Left cardiac atrium (tissue), 4 donors: ENCODE data around the gene FBN1. TPM values are rescaled to one million over a fixed set of nuclear protein-coding genes. Genes with fewer than 3 reads are reported as not detected.

Experiments
- ATAC-seq, 2 donors: fragments of 200-7000 bp; cut with Tn5 transposase; one replicate each; pipeline ENCODE4 v1.9.1; 2020; ENCODE audit warnings: mild to moderate bottlenecking in 2 of 2, moderate library complexity in 2 of 2
- DNase-seq: peaks from one replicate; pipeline ENCODE4 v3.0.0-alpha.2; 2020
- intact Hi-C, 2 donors: fragments of 100-400 bp; cut with DNase I; formaldehyde crosslinking; loops; one replicate each; pipeline versions ENCODE4 v1.14.1 to v1.15.1; 2022 to 2023
- total RNA-seq, 2 donors: library from RNA; stranded (reverse); fragmentation: NEBNext Ultra II Directional; extraction: Animal tissue kit (Norgen Biotek cat#: 25700); gene quantifications; one replicate each; pipeline ENCODE4 v1.2.1, GENCODE V29; 2021
- donor health status: DM: no; HTN: yes; CAD: no.
- donor health status: DM: no; HTN: yes; CAD: no; lungs with severe emphysema.
- donor health status: DM: yes; HTN: yes; CAD: no.
- donor health status: Dilated cardiomyopathy.

Gene FBN1
- total RNA-seq, 2 donors from 2014 or later = 105 to 110 TPM

- DNase-seq (no peak), ATAC-seq (no peak)
- intact Hi-C loops = no loop called here
Observed at GRCh38 chr15:48402427-48403177, 242.9 kb downstream of the FBN1 start.

- ATAC-seq (no peak), DNase-seq (no peak)
- intact Hi-C loops = no loop called here
Observed at GRCh38 chr15:48400086-48400485, 245.4 kb downstream of the FBN1 start.

- ATAC-seq (peak; percentile 53 to 64), DNase-seq (peak; percentile 88)
- intact Hi-C loops = no loop called here
Observed at GRCh38 chr15:48397841-48398240, 247.7 kb downstream of the FBN1 start.

DNA sequence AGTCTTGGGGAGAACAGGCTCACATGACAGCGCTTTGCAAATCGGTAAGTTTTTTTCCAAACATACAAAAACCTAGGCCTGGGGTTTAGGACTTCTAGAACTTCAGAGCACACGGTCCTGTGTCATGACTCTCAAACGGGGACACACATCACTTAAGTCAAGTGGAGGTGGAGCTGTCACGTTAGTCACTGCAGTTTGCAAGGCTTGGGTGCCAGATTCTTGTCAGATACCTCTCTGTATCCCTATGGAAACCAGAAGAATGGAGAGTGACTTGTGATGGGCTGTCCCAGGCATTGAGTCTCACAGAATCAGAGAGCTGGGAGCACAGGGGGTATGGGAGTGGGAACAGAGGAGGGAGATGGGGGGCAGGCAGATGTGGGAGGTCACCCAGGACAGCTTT, 249.5 kb downstream of the FBN1 start:
- ATAC-seq (peak in 1 of 2 donors; percentile 51), DNase-seq (no peak)
- intact Hi-C loops = no loop called here

- intact Hi-C loops = no loop called here
- ATAC-seq (peak; percentile 48 to 78), DNase-seq (peak; percentile 72)
Observed at GRCh38 chr15:48395521-48396011, 249.9 kb downstream of the FBN1 start.

DNA sequence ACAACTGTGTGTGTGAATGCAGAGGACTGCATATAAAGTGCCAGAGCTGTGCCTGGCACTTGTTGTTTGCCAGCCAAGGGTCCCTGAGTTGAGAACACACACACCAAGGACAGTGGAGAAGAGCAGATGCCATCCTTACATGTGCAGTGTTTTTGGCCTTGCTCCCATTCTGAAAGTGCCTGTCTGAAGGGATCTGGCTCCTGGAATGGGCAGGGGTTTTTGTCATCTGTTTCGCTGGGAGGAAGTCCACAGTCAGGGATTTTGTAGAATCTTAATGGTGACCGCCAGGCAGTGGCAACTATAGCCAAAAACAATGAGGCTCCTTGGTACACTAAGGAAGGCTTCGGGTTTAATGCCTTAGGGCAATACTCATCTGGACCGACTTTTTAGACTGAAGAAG, 250.5 kb downstream of the FBN1 start:
- intact Hi-C loops = no loop called here
- DNase-seq (no peak), ATAC-seq (no peak)

- intact Hi-C loops = no loop called here
- ATAC-seq = peak; percentile 44 to 76
- peak; percentile 48 for DNase-seq
Observed at GRCh38 chr15:48393645-48394506, 251.6 kb downstream of the FBN1 start.

DNA sequence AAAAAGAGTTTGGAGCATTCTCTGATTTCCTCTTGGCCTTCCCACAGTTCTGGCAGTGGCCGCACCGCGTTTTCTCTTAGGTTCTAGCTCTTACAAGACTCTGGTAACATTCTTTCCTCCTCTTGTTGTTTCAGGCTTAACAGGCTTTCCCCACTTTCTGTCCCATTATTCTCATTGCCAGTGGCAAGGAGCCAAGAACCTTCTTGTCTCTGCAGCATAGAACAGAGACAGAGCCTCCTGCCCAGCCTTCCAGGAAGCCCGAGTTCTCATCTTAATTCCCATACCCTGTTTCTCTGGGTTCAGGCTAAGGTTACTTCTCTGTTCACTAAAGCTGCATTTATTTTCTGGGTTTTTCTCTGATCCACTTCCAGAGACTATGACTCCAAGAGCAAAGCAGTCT, 253.2 kb downstream of the FBN1 start:
- intact Hi-C loops = no loop called here

DNA sequence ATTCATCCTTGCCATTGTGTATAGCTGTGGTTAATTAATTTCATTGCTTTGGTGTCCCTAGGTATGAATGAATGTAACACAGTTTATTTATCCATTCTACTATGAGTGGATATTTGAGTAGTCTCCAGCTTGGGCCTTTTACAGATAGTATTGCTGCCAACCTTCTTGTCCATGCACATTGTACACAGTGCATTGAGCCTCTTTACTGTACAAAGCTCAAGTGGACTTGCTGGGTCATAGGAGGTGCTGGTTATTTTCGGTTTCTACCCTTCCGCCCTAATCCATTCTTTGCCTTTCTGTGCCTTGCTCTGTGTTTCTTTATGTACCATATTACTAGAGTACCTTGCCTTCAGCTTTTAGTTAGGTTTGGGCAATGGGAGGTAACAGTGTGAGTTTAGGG, 253.6 kb downstream of the FBN1 start:
- no peak for ATAC-seq
- no peak for DNase-seq
- intact Hi-C loops = no loop called here

More for the DNA sequence above, 253.2 kb downstream of the FBN1 start:
- peak; percentile 64 for DNase-seq
- ATAC-seq = peak; percentile 13 to 35

DNA sequence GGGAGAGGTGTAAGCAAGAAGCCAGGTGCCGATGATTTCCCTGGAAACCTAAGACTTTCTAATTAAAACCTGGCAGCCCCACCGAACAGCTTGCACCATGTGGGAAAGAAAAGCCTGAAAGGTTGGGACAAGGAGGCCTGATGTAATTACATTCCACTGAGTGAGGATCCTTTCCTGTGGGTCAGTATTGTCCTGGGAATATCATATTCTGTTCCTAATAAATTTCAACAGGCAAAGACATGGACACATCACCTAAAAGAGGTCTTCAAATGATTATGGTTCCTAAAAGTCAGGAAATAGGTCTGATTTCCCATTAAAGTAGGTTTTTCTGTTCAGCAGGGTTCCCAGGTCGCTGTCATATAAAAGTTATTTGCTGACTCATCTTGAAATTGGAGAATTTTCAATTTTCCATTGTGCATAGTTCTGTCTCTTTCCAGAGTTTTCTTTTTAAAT, 255.8 kb downstream of the FBN1 start:
- intact Hi-C loops = no loop called here
- no peak for DNase-seq
- ATAC-seq = peak in 1 of 2 donors; percentile 6

- ATAC-seq (no peak), DNase-seq (no peak)
- intact Hi-C loops = no loop called here
Observed at GRCh38 chr15:48388910-48389309, 256.6 kb downstream of the FBN1 start.

GRCh38 chr15:48388016-48388851, 257.3 kb downstream of the FBN1 start:
- ATAC-seq (peak in 1 of 2 donors; percentile 34), DNase-seq (no peak)
- intact Hi-C loops = no loop called here

- intact Hi-C loops = no loop called here
- no peak for DNase-seq
- no peak for ATAC-seq
Observed at GRCh38 chr15:48385031-48385830, 260.3 kb downstream of the FBN1 start.

- DNase-seq = no peak
- ATAC-seq = no peak
- intact Hi-C loops = no loop called here
Observed at GRCh38 chr15:48384616-48385015, 260.9 kb downstream of the FBN1 start.

DNA sequence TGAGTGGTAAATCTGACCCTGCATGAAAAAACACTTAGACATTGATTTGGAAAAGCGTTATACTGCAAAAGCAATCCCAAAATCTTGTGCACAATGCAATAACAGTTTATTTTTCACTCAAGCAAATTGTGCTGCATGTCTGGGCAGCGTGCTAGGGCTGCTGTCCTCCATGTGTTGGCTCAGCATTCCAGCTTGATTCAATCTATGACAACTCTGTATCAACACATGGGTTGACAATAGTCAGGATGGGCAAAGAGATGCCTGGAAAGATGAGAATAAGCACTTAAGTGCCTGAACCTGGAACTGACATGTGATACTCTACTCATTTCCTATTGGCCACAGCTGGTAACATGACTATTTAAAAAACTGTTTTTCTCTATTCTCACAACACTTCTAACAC, 262.5 kb downstream of the FBN1 start:
- no peak for DNase-seq
- intact Hi-C loops = no loop called here
- ATAC-seq = no peak

DNA sequence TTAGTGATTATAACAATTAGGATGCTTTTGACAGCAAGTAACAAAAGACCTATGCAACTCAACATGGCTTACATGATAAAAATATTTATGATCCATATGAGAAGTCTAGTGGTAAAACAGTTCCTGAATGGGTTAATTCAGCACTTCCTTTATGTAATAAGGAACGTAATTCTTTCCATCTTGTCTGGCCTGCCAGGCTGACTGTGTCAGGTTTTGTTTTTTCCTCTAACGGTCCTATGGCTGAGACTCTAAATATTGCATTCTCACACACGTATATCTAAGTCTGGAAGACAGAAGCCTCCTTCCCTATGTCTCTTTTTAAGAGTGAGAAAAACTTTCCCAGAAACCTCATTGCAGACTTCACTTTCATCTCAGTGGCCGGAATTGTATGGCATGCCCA, 263.6 kb downstream of the FBN1 start:
- ATAC-seq (no peak), DNase-seq (no peak)
- intact Hi-C loops = no loop called here

DNA sequence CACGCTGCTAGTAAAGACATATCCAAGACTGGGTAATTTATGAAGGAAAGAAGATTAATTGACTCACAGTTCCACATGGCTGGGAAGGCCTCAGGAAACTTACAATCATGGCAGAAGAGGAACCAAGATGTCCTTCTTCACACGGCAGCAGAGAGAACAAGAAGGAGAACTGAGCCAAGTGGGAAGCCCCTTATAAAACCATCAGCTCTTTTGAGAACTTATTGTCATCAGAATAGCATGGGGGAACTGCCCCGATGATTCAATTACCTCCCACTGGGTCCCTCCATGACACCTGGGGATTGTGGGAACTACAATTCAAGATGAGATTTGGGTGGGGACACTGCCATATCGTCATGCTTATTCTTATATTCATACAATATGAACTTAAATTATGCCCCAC, 265.3 kb downstream of the FBN1 start:
- ATAC-seq (no peak), DNase-seq (no peak)
- intact Hi-C loops = no loop called here

GRCh38 chr15:48375767-48376166, 269.7 kb downstream of the FBN1 start:
- no peak for DNase-seq
- intact Hi-C loops = no loop called here
- no peak for ATAC-seq

DNA sequence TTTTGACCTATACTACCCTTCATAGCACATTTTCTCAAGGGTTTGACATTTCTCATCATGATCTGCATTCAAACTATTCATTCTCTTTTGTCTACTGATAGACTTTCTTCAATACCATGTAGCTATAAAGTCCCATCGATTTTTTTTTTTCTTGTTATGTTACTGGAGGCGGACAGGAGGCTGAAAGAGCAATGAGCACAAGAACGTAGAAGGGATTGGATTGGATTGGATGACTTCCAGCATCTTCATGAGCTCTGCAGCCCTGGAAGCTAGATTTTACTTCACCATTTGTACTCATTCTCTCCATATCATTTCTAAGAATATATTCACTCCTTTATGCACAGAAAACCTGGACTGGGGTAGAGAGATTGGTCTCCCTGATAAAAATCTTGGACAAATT, 271.0 kb downstream of the FBN1 start:
- ATAC-seq = peak; percentile 27 to 30

More for the DNA sequence above, 271.0 kb downstream of the FBN1 start:
- intact Hi-C loops = no loop called here
- no peak for DNase-seq
